H1 (cell line): Measurements from ENCODE around the gene ZMIZ1. TPM values are rescaled to one million over a fixed set of nuclear protein-coding genes. Genes with fewer than 3 reads are reported as not detected.

Source experiments
- ATF2 ChIP-seq: IDR thresholded peaks from 2 replicates; pipeline ENCODE4 v1.6.1; 2012; ENCODE audit warnings: low read length, inconsistent platforms
- CBX8 ChIP-seq: fragments of 300-800, 300-1000 bp; sonication (generic); IDR thresholded peaks from 2 replicates; pipeline ENCODE4 v1.7.1; 2016; ENCODE audit warnings: low read depth, low read length, borderline replicate concordance
- MAFK ChIP-seq: IDR thresholded peaks from 2 replicates; pipeline ENCODE4 v1.6.1; 2012; ENCODE audit warnings: low read depth, mild to moderate bottlenecking, improper control_type of control experiment, low read length
- RAD21 ChIP-seq, 2 experiments: IDR thresholded peaks in 1 of 2; conservative IDR thresholded peaks in 1 of 2; 2 replicates each; pipeline ENCODE4 v1.6.1; 2011; ENCODE audit warnings: low read depth in 2 of 2, low read length in 2 of 2, improper control_type of control experiment in 1 of 2, inconsistent platforms in 1 of 2, mild to moderate bottlenecking in 1 of 2, moderate library complexity in 1 of 2
- polyA plus RNA-seq, 7 experiments: library from polyadenylated mRNA; depleted of rRNA in 3 of 7; stranded (reverse) in 5 of 7; unstranded in 2 of 7; fragments of >200 nt in 5 of 7; fragments of 200-250 nt in 2 of 7; gene quantifications; 1 replicate in 5 of 7; 2 replicates in 1 of 7; 4 replicates in 1 of 7; pipeline versions ENCODE4 v1.2.1 to v1.2.3, GENCODE V29; 2011 to 2013; ENCODE audit warnings: missing spikeins in 2 of 7, mixed read lengths in 2 of 7
- total RNA-seq: library from RNA; stranded (reverse); fragmentation: NEBNext Ultra II Directional; extraction: Animal tissue kit (Norgen Biotek cat#: 25700); gene quantifications from 2 replicates; pipeline ENCODE4 v1.2.1, GENCODE V29; 2021

Gene ZMIZ1
- total and polyA plus RNA-seq, 2 of the 8 experiments (the other 6 are each of a cell fraction or from before 2014, with no cell fraction given): 8.1 to 28.0 TPM

- TF ChIP-seq ATF2 (no peak), RAD21 (IDR thresholded peaks at IDR 0.05 in 1 of 2, conservative IDR thresholded peaks at IDR 0.05 in 1 of 2; ENCODE audit: low read depth in 2 of 2, low read length in 2 of 2) (no peak), CBX8 (no peak), MAFK (no peak)
These were observed 230.9 kb downstream of the ZMIZ1 start (continued) for GRCh38 chr10:79299397-79300241.
